GM18517 (cell line): Measurements from ENCODE around the gene NDUFS6.
"Not testable (repeated sequence)": the region's sequence is repeated elsewhere in the genome, so short reads cannot be mapped to it uniquely, and the experiment has no call there.

Experiments used
- ATAC-seq: cut with Tn5 transposase; IDR thresholded peaks from one replicate; pipeline ENCODE4 v1.9.1; 2021; ENCODE audit warnings: mild to moderate bottlenecking, moderate library complexity; ENCODE audit not compliant: unreplicated experiment

The NDUFS6 gene

DNA sequence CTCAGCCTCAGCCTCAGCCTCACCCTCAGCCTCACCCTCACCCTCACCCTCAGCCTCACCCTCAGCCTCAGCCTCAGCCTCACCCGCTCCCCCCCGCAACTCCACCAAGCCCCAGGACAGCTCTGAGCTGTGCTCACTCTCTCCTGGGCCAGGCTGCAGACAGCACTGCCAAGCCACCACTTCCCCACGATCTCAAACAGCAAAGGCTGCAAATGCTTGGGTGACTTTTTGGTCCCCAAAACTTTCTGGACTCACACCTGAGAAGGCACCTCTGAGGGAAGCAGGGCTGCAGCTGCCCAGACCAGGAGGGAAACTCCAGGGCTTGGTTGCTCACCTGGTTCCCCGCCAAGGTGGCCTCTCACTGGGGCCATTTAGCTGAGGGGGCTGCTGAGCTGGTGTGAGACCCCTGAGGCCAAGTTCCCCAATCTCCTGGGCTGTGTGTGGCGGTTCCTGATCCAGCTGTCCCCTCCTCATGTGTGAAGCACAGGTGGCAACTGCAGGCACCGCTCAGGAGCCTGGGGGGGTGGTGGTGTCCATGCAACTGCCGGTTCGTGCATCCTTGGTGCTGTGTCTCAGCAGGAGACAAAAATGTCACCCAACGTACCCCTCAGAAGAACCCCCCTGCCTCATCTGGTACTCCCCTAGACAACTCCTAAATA lies 19.4 kb upstream of the NDUFS6 start:
- ATAC-seq, result no peak

DNA sequence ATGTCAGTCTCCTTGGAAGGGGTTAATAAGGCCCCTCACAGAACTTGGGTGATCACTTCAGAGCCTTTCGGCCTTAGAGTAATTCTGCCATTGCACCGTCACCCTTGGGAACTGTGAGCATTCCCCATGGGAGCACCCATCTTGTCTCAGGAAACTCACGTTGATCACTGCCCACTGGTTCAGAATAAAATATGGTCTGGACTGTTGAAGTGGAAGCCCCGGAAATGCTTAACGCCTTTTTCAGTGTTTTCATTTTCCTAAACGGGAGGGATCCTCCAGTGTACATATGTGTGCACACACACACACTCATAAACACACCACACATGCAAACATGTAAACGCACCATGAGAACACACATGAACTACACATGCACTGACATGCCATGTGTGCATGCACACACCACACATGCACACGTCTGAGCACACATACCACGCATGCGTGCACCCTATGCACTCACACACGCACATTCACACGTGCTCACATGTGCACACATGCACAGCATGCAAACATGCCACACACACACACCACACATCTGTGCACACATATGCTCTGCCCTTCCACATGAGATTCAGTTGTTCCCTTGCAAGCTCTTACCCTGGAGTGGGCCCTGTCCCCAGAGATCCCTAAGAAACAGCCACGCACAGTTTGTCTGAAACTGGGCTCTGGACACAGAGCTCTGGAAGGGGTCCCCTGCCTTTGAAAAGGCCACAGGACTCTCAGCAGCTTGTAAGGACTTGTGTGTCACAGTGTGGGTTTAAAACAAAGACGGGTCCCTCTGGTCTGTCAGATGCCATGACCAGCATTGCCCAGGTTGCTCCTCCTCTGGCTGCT lies 18.6 kb upstream of the NDUFS6 start:
- ATAC-seq, result no peak

DNA sequence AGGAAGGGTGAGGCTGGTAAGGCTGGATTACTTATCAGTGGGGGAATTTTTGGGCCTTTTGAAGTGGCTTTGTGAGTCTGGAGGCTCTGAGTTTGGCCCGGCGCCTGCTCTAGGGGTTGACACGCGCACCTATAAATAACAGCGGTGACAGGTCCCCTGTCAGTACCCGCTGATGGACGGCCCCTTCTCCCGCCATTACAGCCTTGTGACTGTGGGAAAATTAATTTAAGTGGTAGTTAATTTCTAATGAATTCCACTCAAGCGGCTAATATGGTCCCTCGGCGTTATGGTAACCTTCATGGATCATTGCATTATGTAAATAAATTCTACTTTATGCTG lies 18.0 kb upstream of the NDUFS6 start:
- ATAC-seq, result peak; percentile 73

DNA sequence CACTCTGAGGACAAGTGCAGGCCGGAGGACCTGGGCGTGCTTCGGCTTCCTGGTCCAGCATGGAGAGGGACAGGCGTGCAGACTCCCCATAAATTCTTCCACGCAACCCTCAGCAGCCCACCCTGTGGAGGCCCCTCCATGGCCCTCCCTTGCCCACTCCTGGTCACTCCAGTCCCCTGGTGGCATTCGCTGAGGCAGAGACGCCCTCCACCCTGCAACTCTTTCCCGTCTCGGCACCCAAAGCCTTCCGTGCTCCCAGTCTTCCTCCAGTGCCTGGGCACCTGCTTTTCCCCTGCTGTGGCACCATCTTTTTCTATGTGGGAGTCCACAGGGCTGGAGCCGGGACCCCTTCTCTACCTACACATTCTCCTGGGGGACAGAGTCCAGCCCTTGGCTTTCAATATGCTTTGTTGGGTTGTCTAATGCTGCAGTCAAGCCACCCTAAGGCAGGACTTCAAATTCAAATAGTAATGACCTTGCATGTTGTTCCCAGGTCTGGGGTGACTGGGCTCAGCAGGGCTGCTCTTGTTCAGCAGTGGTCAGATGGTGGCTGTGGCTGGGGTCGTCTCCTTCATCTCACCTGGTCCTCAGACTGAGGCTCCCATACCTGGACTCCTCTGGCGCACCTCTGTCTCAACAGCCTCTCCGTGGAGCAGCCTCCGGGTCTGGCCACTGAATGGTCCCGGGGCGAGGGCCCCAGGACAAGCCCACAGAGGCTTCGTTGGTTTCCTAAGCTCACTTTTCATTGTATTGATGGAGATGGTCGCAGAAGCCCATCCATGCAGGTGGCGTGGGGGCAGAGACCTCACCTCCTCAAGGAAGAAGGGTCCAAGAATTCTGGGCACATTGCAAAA lies 16.8 kb upstream of the NDUFS6 start:
- no peak for ATAC-seq

DNA sequence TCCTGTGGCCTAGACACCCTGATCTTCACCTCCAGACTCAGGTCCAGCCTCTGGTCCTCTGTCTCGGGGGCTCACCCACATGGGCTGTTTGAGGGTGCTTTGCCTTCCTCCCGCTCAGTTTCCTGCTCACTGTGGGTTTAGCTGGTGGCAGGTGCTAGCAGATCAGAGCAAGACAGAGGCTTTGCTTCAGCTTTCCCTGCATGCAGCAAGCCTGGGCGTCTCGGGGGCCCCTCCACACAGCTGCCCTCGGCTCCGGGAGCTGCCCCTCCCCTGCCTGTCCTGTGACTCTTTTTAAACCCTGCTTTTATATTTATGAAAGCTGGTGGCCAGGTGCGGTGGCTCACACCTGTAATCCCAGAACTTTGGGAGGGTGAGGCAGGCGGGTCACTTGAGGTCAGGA lies 16.1 kb upstream of the NDUFS6 start:
- no peak for ATAC-seq

DNA sequence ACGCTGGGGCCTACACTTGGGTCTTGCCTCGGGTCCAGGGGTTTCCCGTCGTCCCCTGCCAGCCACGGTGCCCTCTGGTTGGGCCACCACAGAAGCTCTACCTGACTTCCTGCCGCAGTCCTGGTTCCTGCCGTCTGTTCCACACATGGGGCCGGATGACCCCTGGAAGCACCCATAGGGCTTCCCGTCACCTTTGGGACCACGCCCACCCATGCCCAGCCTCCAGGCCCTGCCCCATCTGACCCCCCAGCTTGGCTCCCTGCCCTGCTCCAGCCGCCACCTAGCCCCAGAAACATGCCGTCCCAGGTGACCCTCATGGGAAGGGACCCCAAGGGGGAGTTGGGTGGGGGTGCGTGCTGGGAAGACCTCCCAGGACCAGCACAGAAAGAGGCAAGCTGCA lies 15.2 kb upstream of the NDUFS6 start:
- no peak for ATAC-seq

DNA sequence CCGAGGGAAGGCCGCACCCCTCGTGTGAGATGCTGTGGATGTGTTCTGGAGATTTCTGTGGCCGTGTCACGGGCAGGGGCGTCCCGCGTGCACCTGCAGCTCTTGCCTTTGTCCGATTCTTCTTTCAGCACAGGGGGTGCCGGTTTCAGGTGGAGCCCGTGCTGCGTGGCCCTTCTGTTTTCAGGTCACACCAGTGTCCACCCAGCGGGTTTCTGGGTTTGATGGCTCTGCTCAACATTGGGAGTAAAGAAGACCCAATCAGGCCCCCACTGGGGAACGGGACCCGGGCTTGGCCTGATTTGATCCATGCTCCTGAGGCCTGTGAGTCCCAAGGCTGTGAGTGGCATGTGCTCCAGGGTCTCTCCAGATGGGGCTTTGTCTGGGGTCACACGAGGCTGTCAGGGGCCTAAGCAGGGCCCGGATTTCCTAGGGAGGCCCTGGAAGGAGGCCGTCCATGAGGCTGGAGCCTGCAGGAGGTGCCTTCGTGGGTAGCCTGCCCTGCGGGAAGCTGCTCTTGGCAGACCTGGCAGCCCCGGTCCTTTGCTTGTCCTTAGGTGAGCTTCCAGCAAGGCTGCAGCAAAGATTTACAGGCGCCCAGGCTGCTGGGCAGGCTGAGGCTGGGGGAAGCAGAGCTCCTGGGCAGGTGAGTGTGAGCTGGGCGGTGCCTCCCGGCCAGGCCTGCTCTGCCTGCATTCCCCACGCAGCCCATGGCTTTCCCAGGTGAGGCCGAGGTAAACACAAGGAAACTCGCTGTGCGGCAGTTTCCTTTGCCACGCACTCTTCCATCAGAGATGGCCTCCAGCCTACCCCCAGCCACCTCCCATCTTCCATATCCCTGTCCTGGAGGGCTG lies 14.4 kb upstream of the NDUFS6 start:
- ATAC-seq, result no peak

DNA sequence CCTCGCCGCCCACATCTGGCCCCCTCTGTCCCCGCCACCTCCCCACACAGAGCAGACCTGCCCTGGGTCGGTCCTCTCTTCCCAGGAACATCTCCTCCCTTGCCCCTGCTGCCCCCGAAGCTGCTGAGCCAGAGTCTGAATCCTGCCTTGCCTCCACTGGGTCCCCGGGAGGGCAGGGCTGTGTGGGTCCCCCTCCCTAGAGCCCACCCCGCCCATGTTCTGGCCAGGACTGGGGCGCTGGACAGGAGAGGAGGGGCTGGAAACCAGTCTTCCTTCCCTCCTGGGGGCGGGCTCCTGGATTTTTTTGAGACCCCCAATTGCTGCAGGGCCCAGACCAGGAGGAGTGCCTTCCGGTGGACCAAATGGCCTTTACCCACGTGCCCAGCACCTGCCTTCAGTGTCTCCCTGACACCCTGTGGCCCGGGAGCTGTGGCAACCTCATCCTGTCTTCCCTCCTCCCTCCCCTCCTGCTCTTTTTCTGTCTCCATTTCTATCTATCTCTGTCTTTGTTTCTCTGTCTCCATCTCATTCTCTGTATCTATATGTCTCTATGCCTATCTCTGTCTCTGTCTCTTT lies 13.6 kb upstream of the NDUFS6 start:
- no peak for ATAC-seq

DNA sequence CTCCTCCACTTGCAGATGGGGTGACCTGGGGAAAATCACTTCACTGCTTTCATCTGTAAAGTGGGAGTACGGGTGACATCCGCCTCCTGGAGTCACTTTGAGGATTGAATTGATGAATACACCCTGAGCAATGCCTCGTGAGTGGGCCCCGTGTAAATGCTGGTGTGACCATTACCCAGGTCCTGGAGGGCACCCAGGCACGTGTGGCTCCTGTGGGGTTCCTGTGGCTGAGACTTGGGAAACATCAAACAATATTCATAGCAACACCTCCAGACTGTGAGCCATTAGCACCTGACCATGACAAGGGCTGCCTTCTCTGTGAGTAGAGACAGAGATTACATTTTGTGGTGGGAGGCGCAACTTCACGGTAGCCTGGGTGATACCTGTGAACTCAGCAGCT lies 13.0 kb upstream of the NDUFS6 start:
- no peak for ATAC-seq

DNA sequence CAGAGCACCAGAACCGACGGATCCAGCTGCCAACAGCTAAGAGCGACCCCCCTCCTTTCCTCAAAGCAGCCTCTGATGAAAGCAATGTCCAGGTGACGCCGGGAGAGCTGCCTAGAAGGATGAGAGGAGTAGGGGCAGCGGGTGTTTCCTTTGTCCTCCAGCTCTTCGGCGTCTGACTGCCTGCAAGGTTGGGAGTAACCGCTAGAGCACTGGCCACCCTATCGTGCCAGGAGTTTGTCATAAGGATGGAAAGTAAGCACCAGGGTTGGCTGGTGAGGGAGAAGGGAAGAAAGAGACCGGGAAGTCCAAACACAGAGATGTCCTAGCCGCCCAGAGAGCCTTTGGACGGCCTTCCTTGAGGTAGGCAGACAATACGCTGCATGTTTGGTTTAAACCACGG lies 12.4 kb upstream of the NDUFS6 start:
- ATAC-seq, result no peak

DNA sequence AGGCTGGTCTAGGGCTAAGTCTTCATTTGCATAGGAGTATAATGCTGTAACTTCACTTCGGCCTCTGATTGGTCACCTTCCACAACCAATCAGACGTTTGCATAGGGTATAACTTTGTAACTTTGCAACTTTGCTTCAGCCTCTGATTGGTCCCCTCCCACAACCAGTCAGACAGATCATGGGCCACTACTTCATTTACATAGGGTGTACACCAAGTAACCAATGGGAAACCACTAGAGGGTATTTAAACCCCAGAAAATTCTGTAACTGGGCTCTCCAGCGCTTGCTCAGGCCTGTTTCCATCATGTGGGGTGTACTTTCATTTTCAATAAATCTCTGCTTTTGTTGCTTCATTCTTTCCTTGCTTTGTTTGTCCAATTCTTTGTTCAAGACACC lies 11.8 kb upstream of the NDUFS6 start:
- ATAC-seq, result not testable (repeated sequence)

DNA sequence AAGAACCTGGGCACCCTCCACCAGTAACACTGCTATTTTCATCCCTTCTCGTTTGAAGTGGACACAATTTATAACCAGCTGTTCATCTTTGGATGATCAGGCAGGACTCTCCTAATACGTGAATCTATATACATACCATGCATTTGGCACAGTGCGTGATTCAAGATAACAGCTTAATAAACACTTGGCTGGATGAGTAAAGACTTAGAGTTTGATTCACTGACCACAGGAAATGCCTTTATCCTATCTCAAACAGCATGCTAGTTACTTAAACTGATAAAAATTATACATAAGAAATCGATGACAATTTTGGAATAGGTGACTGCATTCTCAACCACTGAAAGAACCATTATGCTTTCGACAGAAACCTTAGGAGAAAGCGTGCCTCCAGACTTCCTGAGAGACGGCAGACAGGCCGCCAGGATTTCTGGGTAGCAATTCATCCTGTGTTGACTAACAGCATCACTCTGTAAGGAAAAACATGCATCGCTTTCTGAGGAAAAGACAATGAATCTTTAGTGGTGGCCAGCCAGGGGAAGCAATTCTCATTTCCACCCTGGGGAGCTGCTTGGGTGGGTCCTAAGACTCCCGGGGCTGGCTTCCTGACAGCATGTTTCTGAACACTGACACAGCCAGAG lies 11.3 kb upstream of the NDUFS6 start:
- no peak for ATAC-seq

DNA sequence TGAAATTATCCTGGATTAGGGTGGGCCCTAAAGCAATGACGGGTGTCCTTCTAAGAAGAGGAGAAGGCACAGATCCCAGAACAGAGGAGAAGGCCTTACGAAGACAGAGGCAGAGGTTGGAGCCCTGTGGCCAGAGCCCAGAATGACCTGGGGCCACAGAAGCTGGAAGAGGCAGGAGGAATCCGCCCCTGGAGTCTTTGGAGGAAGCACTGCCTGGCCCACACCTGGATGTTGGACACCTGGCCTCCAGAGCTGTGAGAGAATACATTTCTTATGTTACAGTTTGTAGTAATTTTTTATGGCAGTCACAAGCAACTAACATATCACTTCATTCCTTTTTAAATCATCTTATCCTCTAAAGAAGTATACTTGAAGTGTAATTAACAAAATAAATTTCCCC lies 10.0 kb upstream of the NDUFS6 start:
- ATAC-seq, result no peak

DNA sequence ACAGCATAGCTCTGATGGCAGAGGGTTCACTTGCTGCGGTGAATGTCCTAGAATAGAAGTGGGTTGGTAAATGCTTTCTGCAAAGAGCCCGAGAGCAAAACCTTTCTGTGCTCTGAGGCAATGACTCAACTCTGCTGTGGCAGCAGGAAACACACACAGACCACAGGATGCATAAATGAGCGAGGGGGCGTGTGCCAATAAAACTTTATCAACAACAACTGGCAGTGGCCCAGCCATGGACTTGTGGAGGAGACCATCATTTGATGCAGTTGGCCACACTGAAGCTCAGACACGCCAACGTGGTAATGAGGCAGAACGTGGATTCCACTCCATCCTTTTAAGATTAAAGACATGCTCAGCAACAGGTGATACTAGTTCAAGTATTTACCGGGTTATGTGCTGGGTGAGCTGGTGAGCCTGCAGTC lies 8.4 kb upstream of the NDUFS6 start:
- ATAC-seq, result peak; percentile 99

DNA sequence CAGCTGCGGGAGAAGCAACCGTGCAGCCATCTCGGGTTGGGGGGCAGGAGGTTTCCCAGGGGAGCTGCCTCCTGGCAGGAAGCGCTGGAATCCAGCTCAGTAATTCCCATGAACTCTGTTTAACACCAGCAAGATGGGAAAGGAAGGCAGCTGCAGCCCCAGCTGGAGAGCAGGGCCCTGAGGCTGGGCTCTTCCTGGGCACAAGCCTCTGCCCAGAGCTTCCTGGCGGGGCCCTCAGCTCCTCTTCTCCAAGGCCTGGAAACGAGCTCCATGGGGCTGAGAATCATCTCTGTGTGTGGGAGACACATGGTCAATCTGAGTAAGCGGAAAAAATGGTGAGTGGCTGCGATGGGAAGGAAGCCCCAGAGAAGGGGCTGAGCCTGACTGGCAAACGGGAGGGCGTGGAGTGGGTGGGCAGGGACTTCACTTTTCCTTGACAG lies 7.9 kb upstream of the NDUFS6 start:
- ATAC-seq, result no peak

DNA sequence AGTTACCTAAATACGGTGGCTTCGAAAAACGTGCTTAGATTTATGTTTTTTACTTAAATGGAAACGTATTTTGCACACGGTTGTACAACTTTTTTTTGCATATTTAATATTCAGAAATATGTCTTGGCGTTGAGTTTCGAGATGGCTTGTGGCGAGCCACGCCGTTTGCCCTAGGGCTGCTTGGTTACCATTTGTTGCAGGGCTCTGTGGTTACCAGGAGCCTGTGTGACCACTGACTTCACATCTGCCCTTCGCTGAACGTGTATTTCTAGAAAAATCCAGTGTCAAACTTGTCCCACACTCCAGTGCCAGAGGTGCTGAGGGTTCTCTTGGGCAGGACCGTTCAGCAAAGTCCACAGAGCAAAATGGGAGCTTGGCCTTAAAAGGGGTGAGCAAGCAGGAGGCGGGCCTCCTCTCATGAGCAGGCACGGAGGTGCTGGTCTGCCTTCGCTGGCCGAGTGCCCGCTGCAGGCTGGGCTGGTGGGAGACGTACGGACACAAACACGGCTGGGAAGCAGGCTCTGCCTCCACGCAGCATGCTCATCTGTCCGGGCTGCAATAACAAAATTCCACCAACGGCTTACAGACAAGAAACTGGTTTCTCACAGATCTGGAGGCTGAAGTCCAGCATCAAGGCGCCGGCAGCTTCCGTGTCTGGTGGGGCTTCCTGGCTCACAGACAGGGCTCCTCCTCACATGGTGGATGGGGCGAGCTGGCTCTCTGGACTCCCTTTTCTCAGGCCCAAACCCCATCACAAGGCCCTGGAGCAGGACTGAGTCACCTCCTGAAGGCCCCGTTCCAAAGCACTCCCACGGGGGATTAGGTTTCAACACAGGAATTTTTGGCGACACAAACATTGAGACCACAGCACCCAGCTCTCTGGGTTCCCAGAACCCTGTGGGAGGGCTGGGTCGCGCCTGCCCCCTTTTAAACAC lies 7.0 kb upstream of the NDUFS6 start:
- ATAC-seq, result no peak

DNA sequence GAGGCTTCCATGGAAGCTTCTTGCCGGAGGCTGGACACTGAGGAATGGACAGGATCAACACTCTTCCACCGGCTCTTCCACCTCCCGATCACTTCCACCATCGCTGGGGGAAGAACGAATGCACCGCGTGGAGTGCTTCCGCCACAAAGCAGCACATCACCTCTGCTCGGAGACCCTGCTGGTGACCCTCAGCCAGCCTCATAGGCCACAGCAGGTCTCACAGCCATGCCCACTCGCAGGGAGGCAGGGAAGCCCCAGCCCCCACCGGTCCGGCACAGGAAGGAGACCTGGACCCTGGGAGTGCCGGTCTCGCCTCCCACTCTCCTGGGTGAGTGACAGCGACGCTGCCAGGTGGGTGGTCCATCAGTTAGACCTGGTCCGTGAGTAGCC lies 6.3 kb upstream of the NDUFS6 start:
- ATAC-seq, result no peak

DNA sequence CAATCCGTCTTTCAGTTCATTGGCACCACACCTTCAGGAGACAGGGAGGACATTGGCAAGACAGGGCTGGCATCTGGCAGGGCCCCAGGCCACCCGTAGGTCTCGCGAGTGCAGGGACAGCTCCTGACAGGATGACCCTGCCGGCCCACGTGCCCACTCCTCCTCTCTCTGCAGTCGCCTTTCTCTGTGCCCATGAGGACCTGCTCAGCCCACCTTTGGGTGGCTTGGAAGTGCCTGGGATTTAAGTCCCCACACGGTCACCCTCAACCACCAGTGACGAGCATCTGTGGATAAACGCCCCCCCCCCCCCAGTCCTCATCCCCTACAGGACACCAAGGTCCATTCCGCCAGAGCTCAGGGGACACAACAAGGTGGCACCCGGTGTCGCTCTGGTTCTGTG lies 5.7 kb upstream of the NDUFS6 start:
- no peak for ATAC-seq

DNA sequence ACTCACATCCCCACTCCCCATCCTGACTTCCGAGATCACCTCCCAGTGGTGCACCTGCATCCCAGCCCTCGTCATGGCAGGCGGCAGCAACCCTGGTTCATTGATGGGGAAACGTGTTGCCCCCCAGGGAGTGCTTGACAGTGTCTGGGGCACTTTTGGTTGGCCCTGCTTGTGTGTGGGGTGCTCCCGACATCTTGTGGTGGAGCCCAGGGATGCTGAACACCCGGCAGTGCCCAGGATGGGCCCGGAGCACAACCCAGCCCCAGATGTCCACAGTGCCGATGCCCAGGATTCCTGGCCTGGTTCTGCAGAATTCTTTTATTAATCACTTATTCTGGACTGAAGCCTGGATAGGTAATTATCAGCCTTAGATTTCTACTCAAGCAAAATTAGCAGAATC lies 5.3 kb upstream of the NDUFS6 start:
- no peak for ATAC-seq
